ENCODE measurements around the gene RDH16. TPM values are rescaled to one million over a fixed set of nuclear protein-coding genes. Genes with fewer than 3 reads are reported as not detected.
"Not testable (repeated sequence)": the region's sequence is repeated elsewhere in the genome, so short reads cannot be mapped to it uniquely, and the experiment has no call there.

RDH16 gene
- total and polyA plus RNA-seq, 2 donors (not counting 3 experiments of a cell fraction or from before 2014, with no cell fraction given), result 0.08 to 0.29 TPM

DNA sequence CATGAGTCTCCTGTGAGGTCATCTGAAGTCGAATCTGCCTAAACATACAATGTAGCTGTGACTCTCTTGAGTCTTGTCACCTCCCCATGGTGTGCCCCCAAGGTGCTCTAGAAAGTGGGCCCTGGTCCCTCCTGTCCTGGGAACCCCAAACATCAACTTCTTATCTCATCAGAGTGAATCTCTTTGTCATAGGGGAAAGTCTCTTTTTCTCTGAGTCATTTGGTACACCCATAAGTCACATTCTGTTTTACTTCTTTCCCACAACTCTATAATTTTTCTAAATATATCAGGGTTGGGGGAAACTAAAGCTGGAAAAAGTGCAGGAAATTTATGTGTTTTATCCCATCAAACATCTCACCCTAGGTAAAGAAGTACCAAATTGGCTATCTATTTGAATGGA lies 36.1 kb downstream of the RDH16 start:
- Histone ChIP-seq H3K27me3 (ENCODE audit: control insufficient read depth in 2 of 2, insufficient read depth in 2 of 2, low read length in 2 of 2) (peaks cover 3 to 6% of the 10 kb centered on the region in 2 experiments), H3K27ac (ENCODE audit: insufficient read depth, low read depth, low read length) (no peak overlapping the region), H3K36me3 (ENCODE audit: control insufficient read depth in 2 of 2, extremely low read depth in 1 of 2, insufficient read depth in 2 of 2, low read length in 2 of 2) (no peaks in the 10 kb centered on the region), H3K9me1 (replicated peaks; ENCODE audit: control insufficient read depth, extremely low read depth, insufficient read depth, low read length) (no peaks in the 10 kb centered on the region), H3K4me1 (ENCODE audit: control insufficient read depth, extremely low read depth, insufficient read depth, low read length) (no peaks in the 10 kb centered on the region), H3K4me2 (ENCODE audit: insufficient read depth, low read length) (no peak overlapping the region), H3K4me3 (replicated peaks in 1 of 3; ENCODE audit: insufficient read depth in 1 of 3, low read depth in 1 of 3, low read length in 3 of 3) (no peak overlapping the region), H4K20me1 (replicated peaks; ENCODE audit: control insufficient read depth, extremely low read depth, insufficient read depth, low read length) (no peaks in the 10 kb centered on the region), H3K9me3 (replicated peaks; ENCODE audit: control insufficient read depth, insufficient read depth, low read length) (no peaks in the 10 kb centered on the region), H3K79me2 (ENCODE audit: control insufficient read depth, insufficient read depth, low read length) (no peaks in the 10 kb centered on the region), H3K9ac (replicated peaks; ENCODE audit: extremely low read depth, insufficient read depth, low read length) (no peak overlapping the region), H2AFZ (ENCODE audit: low read depth, low read length) (no peak overlapping the region)
- dilution Hi-C loops (cut with MboI; ENCODE audit: extremely low pct_ligation_motif_present, low sequenced_read_pairs) (no loop called here), intact Hi-C loops (cut with micrococcal nuclease) (no loop called here)
- DNase-seq (ENCODE audit: low read depth, low spot score) (no peak), FAIRE-seq (no peak)
- TF ChIP-seq JUN (IDR thresholded peaks at IDR 0.05; ENCODE audit: borderline replicate concordance, insufficient read depth, insufficient read length, low read depth) (no peak), POLR2A (IDR thresholded peaks at IDR 0.05; ENCODE audit: low read depth, low read length) (no peak), MYC (IDR thresholded peaks at IDR 0.05; ENCODE audit: low read depth, low read length) (no peak), FOS (IDR thresholded peaks at IDR 0.05; ENCODE audit: borderline replicate concordance, insufficient read depth, low read length) (no peak), EZH2 (IDR thresholded peaks at IDR 0.05; ENCODE audit: borderline replicate concordance, low read depth, low read length, severe bottlenecking) (no peak), POLR2AphosphoS5 (IDR thresholded peaks at IDR 0.05; ENCODE audit: insufficient read depth, low read depth, low read length) (no peak), GATA2 (IDR thresholded peaks at IDR 0.05; ENCODE audit: insufficient read depth, insufficient read length, low read depth, low read length) (no peak)
- TF ChIP-seq, protein P1, sequence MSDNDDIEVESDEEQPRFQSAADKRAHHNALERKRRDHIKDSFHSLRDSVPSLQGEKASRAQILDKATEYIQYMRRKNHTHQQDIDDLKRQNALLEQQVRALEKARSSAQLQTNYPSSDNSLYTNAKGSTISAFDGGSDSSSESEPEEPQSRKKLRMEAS (IDR thresholded peaks at IDR 0.05; ENCODE audit: insufficient read depth, insufficient read length), result no peak
- POLR2A ChIA-PET, result no interaction called here
- CTCF ChIA-PET, result no interaction called here
- BruUV-seq (replicated peaks), result no TSS peak

DNA sequence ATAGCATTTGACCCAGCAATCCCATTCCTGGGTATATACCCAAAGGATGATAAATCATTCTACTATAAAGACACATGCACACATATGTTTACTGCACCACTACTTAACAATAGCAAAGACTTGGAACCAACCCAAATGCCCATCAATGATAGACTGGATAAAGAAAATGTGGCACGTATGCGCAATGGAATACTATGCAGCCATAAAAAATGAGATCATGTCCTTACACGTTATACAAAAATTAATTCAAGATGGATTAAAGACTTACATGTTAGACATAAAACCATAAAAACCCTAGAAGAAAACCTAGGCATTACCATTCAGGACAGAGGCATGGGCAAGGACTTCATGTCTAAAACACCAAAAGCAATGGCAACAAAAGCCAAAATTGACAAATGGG lies 39.3 kb downstream of the RDH16 start:
- H2AFZ ChIP-seq (ENCODE audit: low read depth, low read length); H3K27me3 ChIP-seq (ENCODE audit: control insufficient read depth in 2 of 2, insufficient read depth in 2 of 2, low read length in 2 of 2); H3K9me3 ChIP-seq (replicated peaks; ENCODE audit: control insufficient read depth, insufficient read depth, low read length); intact Hi-C loops (cut with micrococcal nuclease); H3K36me3 ChIP-seq (ENCODE audit: control insufficient read depth in 2 of 2, extremely low read depth in 1 of 2, insufficient read depth in 2 of 2, low read length in 2 of 2); H4K20me1 ChIP-seq (replicated peaks; ENCODE audit: control insufficient read depth, extremely low read depth, insufficient read depth, low read length); H3K27ac ChIP-seq (ENCODE audit: insufficient read depth, low read depth, low read length); H3K79me2 ChIP-seq (ENCODE audit: control insufficient read depth, insufficient read depth, low read length); FAIRE-seq; H3K4me3 ChIP-seq (replicated peaks in 1 of 3; ENCODE audit: insufficient read depth in 1 of 3, low read depth in 1 of 3, low read length in 3 of 3); H3K4me2 ChIP-seq (ENCODE audit: insufficient read depth, low read length); dilution Hi-C loops (cut with MboI; ENCODE audit: extremely low pct_ligation_motif_present, low sequenced_read_pairs); H3K9ac ChIP-seq (replicated peaks; ENCODE audit: extremely low read depth, insufficient read depth, low read length); H3K9me1 ChIP-seq (replicated peaks; ENCODE audit: control insufficient read depth, extremely low read depth, insufficient read depth, low read length); BruUV-seq (replicated peaks); POLR2A ChIA-PET; DNase-seq (ENCODE audit: low read depth, low spot score); H3K4me1 ChIP-seq (ENCODE audit: control insufficient read depth, extremely low read depth, insufficient read depth, low read length): not testable (repeated sequence)
- CTCF ChIA-PET, result interaction anchor here (1.6 kb wide), 1 partner anchor 10 kb away, joined by 3 read pairs; no protein-coding TSS in a partner anchor
